22Rv1 (cell line): Measurements from ENCODE around the gene COL25A1.

ENCODE experiments used
- H3K27ac ChIP-seq: fragments of 450-650 bp; 2 replicates; pipeline ENCODE4 v1.5.1; 2017
- CTCF ChIP-seq: fragments of 450-650 bp; IDR thresholded peaks from 2 replicates; pipeline ENCODE4 v1.5.1; 2017; ENCODE audit warnings: mild to moderate bottlenecking
- ZFX ChIP-seq: fragments of 450-650 bp; IDR thresholded peaks from 2 replicates; pipeline ENCODE4 v1.6.1; 2017; ENCODE audit warnings: antibody characterized with exemption, borderline replicate concordance

COL25A1 gene

GRCh38 chr4:108762559-108763225 lies 539.8 kb downstream of the COL25A1 start, which contains the start of gene ETNPPL:
Gene ETNPPL (minus strand): TSS chr4:108763053. CDS start chr4:108762898, 155 bp downstream.
- peak within 1 kb of the TSS; percentile 37; the same call in 1 of the 2 replicates for H3K27ac ChIP-seq
- TF ChIP-seq ZFX (no peak), CTCF (peak; percentile 13; the same call in 1 of the 2 replicates)
